ENCODE data around the gene SPC24. TPM values are rescaled to one million over a fixed set of nuclear protein-coding genes. Genes with fewer than 3 reads are reported as not detected.

SPC24 gene
- total RNA-seq, 1 experiment from 2014 or later: 25.3 TPM

DNA sequence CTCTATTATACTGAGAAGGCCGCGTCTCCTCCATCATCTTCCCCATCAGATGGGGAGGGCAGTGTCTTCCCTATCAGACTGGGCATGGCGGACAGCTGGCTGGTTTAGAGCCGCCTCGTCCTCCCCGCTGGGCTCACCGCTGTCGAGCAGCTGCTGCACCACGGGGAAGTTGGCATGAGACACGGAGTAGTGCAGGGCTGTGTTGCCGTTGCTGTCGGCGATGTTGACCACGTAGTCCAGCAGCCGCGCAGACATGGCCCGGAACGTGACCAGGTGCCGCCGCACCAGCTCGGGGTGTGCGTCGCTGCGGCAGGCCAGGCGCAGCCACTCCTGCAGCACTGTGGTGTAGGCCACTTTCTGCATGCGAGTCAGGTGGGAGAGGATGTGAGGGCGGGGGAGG lies 18.8 kb upstream of the SPC24 start:
- Histone ChIP-seq H3K4me1 (ENCODE audit: low read length) (no peaks in the 10 kb centered on the region), H3K9me2 (replicated peaks; ENCODE audit: insufficient read depth, low read length) (no peaks in the 10 kb centered on the region), H3K79me2 (ENCODE audit: low read length) (no peaks in the 10 kb centered on the region), H3K4me3 (ENCODE audit: low read length) (no peak overlapping the region), H3K27me3 (ENCODE audit: low read length) (no peaks in the 10 kb centered on the region), H3K27ac (ENCODE audit: low read length) (no peak overlapping the region), H2AFZ (ENCODE audit: low read length) (no peak overlapping the region), H3K9me3 (ENCODE audit: low read length) (no peaks in the 10 kb centered on the region), H3K4me2 (ENCODE audit: low read depth, low read length, poor library complexity, severe bottlenecking) (no peak overlapping the region), H4K20me1 (ENCODE audit: insufficient read depth, low read depth, low read length) (no peaks in the 10 kb centered on the region), H3K9ac (ENCODE audit: low read length) (no peak overlapping the region), H3K36me3 (ENCODE audit: insufficient read depth, low read length) (no peaks in the 10 kb centered on the region)
- no peak for DNase-seq

DNA sequence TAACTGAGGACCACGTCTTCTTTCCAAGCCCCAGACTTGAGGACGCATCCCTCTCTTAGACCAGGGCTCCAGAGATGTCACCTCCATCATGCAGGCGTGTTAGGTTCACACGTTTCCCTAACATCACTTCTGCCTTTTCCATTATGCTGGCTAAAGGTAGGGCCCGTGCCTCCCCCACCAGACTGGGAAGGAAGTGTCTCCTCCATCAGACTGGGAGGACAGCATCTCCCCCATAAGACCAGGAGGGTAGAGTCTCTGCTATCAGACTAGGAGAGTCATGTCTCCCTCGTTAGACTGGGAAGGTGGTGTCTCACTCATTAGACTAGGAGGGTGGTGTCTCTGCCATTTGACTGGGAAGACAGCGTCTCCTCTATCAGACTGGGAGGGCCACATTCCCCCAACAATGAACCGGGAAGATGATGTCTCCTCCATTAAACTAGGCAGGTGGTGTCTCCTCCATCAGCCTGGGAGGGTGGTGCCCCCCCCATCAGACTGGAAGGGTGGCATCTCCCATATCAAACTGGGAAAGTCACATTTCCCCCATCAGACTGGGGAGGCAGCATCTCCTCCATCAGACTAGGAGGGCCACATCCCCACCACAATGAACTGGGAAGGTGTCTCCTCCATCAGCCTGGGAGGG lies 18.1 kb upstream of the SPC24 start:
- Histone ChIP-seq H3K4me3 (ENCODE audit: low read length) (no peak overlapping the region), H3K36me3 (ENCODE audit: insufficient read depth, low read length) (no peaks in the 10 kb centered on the region), H3K27ac (ENCODE audit: low read length) (no peak overlapping the region), H3K4me2 (ENCODE audit: low read depth, low read length, poor library complexity, severe bottlenecking) (no peak overlapping the region), H3K79me2 (ENCODE audit: low read length) (no peaks in the 10 kb centered on the region), H4K20me1 (ENCODE audit: insufficient read depth, low read depth, low read length) (no peaks in the 10 kb centered on the region), H3K27me3 (ENCODE audit: low read length) (no peaks in the 10 kb centered on the region), H2AFZ (ENCODE audit: low read length) (no peak overlapping the region), H3K9me3 (ENCODE audit: low read length) (no peaks in the 10 kb centered on the region), H3K9me2 (replicated peaks; ENCODE audit: insufficient read depth, low read length) (no peaks in the 10 kb centered on the region), H3K4me1 (ENCODE audit: low read length) (no peaks in the 10 kb centered on the region), H3K9ac (ENCODE audit: low read length) (no peak overlapping the region)
- no peak for DNase-seq

DNA sequence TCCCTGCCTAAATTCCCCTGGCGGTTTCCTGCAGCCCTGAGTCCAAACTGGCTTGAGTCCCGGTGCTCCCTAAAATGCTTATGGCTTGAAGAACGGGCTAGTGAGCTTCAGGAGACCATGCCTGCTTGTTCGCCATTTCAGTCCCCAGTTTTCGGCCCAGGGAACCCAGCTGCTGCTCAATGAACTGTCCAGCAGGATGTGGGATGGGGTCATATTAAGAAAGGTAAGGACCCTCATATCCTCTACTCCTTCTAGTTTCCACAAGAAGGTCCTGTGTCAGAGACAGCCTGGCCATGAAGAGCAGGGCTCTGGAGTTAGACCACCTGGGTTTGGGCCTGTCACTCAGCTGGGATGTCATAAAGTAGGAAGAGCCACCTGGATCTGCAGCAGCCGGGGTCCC lies 17.0 kb upstream of the SPC24 start:
- Histone ChIP-seq H3K4me3 (ENCODE audit: low read length) (no peak overlapping the region), H3K9me2 (replicated peaks; ENCODE audit: insufficient read depth, low read length) (no peaks in the 10 kb centered on the region), H3K4me1 (ENCODE audit: low read length) (no peaks in the 10 kb centered on the region), H3K9ac (ENCODE audit: low read length) (no peak overlapping the region), H3K36me3 (ENCODE audit: insufficient read depth, low read length) (no peaks in the 10 kb centered on the region), H3K9me3 (ENCODE audit: low read length) (no peaks in the 10 kb centered on the region), H3K27ac (ENCODE audit: low read length) (no peak overlapping the region), H4K20me1 (ENCODE audit: insufficient read depth, low read depth, low read length) (no peaks in the 10 kb centered on the region), H3K27me3 (ENCODE audit: low read length) (no peaks in the 10 kb centered on the region), H3K4me2 (ENCODE audit: low read depth, low read length, poor library complexity, severe bottlenecking) (no peak overlapping the region), H3K79me2 (ENCODE audit: low read length) (no peaks in the 10 kb centered on the region), H2AFZ (ENCODE audit: low read length) (no peak overlapping the region)
- DNase-seq: no peak

DNA sequence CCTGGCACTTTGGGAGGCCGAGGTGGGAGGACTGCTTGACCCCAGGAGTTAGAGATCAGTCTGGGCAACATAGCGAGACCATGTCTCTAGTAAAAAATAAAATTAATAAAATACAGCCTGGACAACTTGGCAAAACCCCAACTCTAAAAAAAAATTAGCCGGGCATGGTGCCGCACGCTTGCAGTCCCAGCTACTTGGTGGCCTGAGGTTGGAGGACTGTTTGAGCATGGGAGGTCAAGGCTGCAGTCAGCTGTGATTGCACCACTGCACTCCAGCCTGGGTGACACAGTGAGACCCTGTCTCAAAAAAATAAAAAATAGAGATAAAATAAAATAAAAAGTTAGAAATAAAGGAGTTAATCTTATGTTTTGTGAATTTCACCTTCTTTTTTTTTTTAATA lies 15.6 kb upstream of the SPC24 start:
- Histone ChIP-seq H3K4me2 (ENCODE audit: low read depth, low read length, poor library complexity, severe bottlenecking) (no peak overlapping the region), H3K9me3 (ENCODE audit: low read length) (no peaks in the 10 kb centered on the region), H3K9ac (ENCODE audit: low read length) (no peak overlapping the region), H3K27me3 (ENCODE audit: low read length) (no peaks in the 10 kb centered on the region), H2AFZ (ENCODE audit: low read length) (no peak overlapping the region), H3K4me3 (ENCODE audit: low read length) (no peak overlapping the region), H3K9me2 (replicated peaks; ENCODE audit: insufficient read depth, low read length) (no peaks in the 10 kb centered on the region), H3K4me1 (ENCODE audit: low read length) (no peaks in the 10 kb centered on the region), H3K79me2 (ENCODE audit: low read length) (no peaks in the 10 kb centered on the region), H3K27ac (ENCODE audit: low read length) (no peak overlapping the region), H3K36me3 (ENCODE audit: insufficient read depth, low read length) (no peaks in the 10 kb centered on the region), H4K20me1 (ENCODE audit: insufficient read depth, low read depth, low read length) (no peaks in the 10 kb centered on the region)
- no peak for DNase-seq

DNA sequence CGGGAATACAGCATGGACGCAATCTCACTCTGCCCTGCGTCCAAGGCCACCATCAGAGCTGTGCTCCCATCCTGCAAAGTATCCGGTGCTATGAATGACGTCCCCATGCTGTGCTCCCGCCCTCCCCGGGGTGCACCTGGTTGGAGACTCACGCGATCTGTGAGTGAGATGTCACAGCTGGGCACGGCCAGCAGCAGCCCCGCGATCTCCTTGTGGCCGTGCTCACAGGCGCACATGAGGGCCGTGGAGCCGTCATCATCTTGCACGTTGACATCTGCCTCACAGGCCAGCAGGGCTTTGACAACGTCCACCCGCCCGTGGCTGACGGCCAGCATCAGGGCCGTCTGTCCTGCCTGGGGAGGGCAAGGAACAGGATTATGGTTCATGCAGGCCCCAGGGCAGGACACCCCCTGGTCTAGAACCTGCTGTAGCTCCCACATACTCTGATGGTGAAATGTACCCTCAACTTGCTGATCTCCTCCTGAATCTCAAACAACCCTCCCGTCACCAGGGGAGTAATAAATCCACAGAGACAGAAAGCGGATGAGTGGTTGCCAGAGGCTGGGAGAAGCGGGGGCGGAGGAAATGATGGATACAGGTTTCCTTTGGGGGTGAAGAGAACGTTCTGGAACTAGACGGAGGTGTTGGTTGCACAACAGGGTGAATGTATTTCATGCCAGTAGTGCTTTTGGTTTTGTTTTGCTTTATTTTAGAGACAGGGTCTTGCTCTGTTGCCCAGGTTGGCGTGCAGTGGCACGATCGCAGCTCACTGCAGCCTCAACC lies 14.5 kb upstream of the SPC24 start:
- H3K4me2 ChIP-seq (ENCODE audit: low read depth, low read length, poor library complexity, severe bottlenecking): no peak overlapping the region
- H3K4me1 ChIP-seq (ENCODE audit: low read length): no peaks in the 10 kb centered on the region
- no peaks in the 10 kb centered on the region for H3K27me3 ChIP-seq (ENCODE audit: low read length)
- no peaks in the 10 kb centered on the region for H3K36me3 ChIP-seq (ENCODE audit: insufficient read depth, low read length)
- no peak overlapping the region for H2AFZ ChIP-seq (ENCODE audit: low read length)
- H3K9me2 ChIP-seq (replicated peaks; ENCODE audit: insufficient read depth, low read length): no peaks in the 10 kb centered on the region
- H3K9me3 ChIP-seq (ENCODE audit: low read length): no peaks in the 10 kb centered on the region
- H3K9ac ChIP-seq (ENCODE audit: low read length): no peak overlapping the region
- no peak for DNase-seq
- no peaks in the 10 kb centered on the region for H4K20me1 ChIP-seq (ENCODE audit: insufficient read depth, low read depth, low read length)
- H3K27ac ChIP-seq (ENCODE audit: low read length): no peak overlapping the region
- no peak overlapping the region for H3K4me3 ChIP-seq (ENCODE audit: low read length)
- no peaks in the 10 kb centered on the region for H3K79me2 ChIP-seq (ENCODE audit: low read length)

DNA sequence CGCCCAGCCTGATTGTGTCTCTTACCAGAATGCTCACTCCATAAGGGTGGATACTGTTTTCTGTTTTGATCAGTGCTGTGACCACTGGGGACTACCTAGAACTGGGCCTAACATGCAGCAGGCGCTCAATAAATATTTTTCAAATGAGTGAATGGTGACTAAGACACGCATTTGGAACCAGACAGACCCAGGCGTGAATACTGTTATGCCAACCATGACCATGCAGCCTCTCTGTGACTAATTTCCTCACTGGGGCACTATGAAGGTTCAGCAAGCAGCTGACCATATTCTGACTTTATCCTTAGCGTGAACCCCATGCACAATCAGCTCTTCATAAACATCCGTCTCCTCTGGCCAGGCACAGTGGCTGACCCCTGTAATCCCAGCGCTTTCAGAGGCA lies 13.0 kb upstream of the SPC24 start:
- Histone ChIP-seq H3K9me2 (replicated peaks; ENCODE audit: insufficient read depth, low read length) (no peaks in the 10 kb centered on the region), H3K9ac (ENCODE audit: low read length) (no peak overlapping the region), H3K27me3 (ENCODE audit: low read length) (no peaks in the 10 kb centered on the region), H3K27ac (ENCODE audit: low read length) (no peak overlapping the region), H3K4me2 (ENCODE audit: low read depth, low read length, poor library complexity, severe bottlenecking) (no peak overlapping the region), H3K4me1 (ENCODE audit: low read length) (no peaks in the 10 kb centered on the region), H3K9me3 (ENCODE audit: low read length) (no peaks in the 10 kb centered on the region), H3K36me3 (ENCODE audit: insufficient read depth, low read length) (no peaks in the 10 kb centered on the region), H3K79me2 (ENCODE audit: low read length) (no peaks in the 10 kb centered on the region), H3K4me3 (ENCODE audit: low read length) (no peak overlapping the region), H2AFZ (ENCODE audit: low read length) (no peak overlapping the region), H4K20me1 (ENCODE audit: insufficient read depth, low read depth, low read length) (no peaks in the 10 kb centered on the region)
- DNase-seq: no peak

DNA sequence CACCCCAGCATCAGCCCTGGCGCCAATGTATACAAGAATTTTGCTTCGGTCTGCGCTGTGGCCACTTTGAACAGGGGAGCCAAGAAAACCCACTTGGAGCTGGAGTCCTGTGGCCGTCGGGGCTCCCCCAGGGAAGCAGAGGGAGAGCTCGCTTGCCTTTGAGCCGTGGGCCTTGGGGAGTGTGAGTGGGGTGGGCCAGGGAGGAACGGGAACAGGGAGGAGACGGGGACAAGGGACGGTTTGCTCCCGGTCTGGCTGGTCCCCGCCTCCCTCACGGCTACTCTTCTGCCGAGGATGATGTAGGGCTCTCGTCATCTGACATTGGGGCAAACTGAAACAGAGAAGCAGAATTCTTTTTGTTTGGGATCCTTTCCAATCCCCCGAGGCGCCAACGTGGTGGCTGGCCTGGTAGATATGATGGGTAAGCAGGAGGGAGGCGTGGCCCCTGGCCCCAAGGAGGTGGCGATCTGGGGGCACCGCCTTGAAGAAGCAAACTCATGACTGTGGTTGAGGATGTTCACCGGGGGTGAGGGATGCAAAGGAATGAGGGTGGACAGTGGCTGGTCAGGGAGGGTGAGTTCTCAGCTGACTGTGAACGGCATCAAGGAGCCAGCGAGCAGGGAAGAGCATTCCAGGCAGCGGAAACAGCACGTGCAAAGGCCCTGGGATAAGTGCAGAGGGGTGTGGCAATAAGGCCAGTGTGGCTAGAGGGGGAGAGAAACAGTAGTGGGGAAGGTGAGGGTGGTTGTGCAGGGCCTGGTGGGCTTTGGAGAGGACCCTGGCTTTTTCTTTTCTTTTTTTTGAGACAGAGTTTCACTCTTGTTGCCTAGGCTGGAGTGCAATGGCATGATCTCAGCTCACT lies 10.9 kb upstream of the SPC24 start:
- Histone ChIP-seq H3K79me2 (ENCODE audit: low read length) (no peaks in the 10 kb centered on the region), H2AFZ (ENCODE audit: low read length) (no peak overlapping the region), H3K9ac (ENCODE audit: low read length) (no peak overlapping the region), H3K27me3 (ENCODE audit: low read length) (no peaks in the 10 kb centered on the region), H3K9me2 (replicated peaks; ENCODE audit: insufficient read depth, low read length) (no peaks in the 10 kb centered on the region), H3K4me3 (ENCODE audit: low read length) (no peak overlapping the region), H3K4me1 (ENCODE audit: low read length) (no peaks in the 10 kb centered on the region), H4K20me1 (ENCODE audit: insufficient read depth, low read depth, low read length) (no peaks in the 10 kb centered on the region), H3K36me3 (ENCODE audit: insufficient read depth, low read length) (no peaks in the 10 kb centered on the region), H3K27ac (ENCODE audit: low read length) (no peak overlapping the region), H3K4me2 (ENCODE audit: low read depth, low read length, poor library complexity, severe bottlenecking) (no peak overlapping the region), H3K9me3 (ENCODE audit: low read length) (no peaks in the 10 kb centered on the region)
- no peak for DNase-seq

DNA sequence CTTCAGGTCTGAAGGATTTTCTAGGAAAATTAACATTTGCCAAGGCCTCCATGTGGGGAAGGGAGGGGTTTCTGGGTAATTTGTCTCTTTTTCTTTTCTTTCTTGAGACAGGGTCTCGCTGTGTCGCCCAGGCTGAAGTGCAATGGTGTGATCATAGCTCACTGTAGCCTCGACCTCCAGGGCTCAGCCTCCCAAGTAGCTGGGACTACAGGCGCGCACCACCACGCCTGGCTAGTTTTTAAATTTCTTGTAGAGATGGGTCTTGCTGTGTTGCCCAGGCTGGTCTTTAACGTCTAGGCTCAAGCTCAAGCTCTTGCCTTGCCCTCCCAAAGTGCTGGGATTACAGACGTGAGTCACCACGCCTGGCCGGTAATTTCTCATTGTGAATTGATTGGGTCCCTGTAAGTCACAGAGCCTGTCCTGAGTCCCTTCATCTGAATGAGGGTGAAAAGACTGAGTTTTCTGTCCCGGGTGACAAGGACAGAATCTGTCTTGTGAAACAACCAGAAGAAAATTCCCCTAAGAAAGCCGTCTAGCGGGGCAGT lies 10.0 kb upstream of the SPC24 start:
- Histone ChIP-seq H3K4me2 (ENCODE audit: low read depth, low read length, poor library complexity, severe bottlenecking) (no peak overlapping the region), H2AFZ (ENCODE audit: low read length) (no peak overlapping the region), H3K79me2 (ENCODE audit: low read length) (no peaks in the 10 kb centered on the region), H3K36me3 (ENCODE audit: insufficient read depth, low read length) (no peaks in the 10 kb centered on the region), H4K20me1 (ENCODE audit: insufficient read depth, low read depth, low read length) (no peaks in the 10 kb centered on the region), H3K9ac (ENCODE audit: low read length) (no peak overlapping the region), H3K27me3 (ENCODE audit: low read length) (no peaks in the 10 kb centered on the region), H3K4me1 (ENCODE audit: low read length) (no peaks in the 10 kb centered on the region), H3K27ac (ENCODE audit: low read length) (no peak overlapping the region), H3K9me3 (ENCODE audit: low read length) (no peaks in the 10 kb centered on the region), H3K9me2 (replicated peaks; ENCODE audit: insufficient read depth, low read length) (no peaks in the 10 kb centered on the region), H3K4me3 (ENCODE audit: low read length) (no peak overlapping the region)
- no peak for DNase-seq

Data from Karpas-422 (cell line).